Trophoblast cell (in vitro differentiated cells and primary cell): ENCODE measurements around the gene ZNF460.
A peak's percentile ranks its signal among the peaks of the same experiment; 100 is the strongest.

Experiments used
- DNase-seq, 2 donors: peaks; one replicate each; pipeline ENCODE4 v3.0.0-alpha.2; 2016
- H2AFZ ChIP-seq: 2 replicates; pipeline ENCODE4 v1.6.1; 2013; ENCODE audit warnings: low read length, moderate library complexity, mild to moderate bottlenecking; ENCODE audit not compliant: insufficient read depth, poor library complexity
- H2AK5ac ChIP-seq: 2 replicates; pipeline ENCODE4 v1.6.1; 2013; ENCODE audit warnings: mild to moderate bottlenecking, low read length
- H2BK120ac ChIP-seq: 2 replicates; pipeline ENCODE4 v1.6.1; 2013; ENCODE audit warnings: low read length, mild to moderate bottlenecking, moderate library complexity; ENCODE audit not compliant: insufficient read depth, poor library complexity
- H2BK12ac ChIP-seq: 2 replicates; pipeline ENCODE4 v1.6.1; 2013; ENCODE audit warnings: mild to moderate bottlenecking, low read length, moderate library complexity
- H2BK5ac ChIP-seq: 2 replicates; pipeline ENCODE4 v1.6.1; 2013; ENCODE audit warnings: low read length, low read depth, moderate library complexity, mild to moderate bottlenecking; ENCODE audit not compliant: poor library complexity
- H3K14ac ChIP-seq: 2 replicates; pipeline ENCODE4 v1.6.1; 2013; ENCODE audit warnings: mild to moderate bottlenecking, low read length
- H3K18ac ChIP-seq: 2 replicates; pipeline ENCODE4 v1.6.1; 2013; ENCODE audit warnings: mild to moderate bottlenecking, low read length
- H3K23ac ChIP-seq: 2 replicates; pipeline ENCODE4 v1.6.1; 2013; ENCODE audit warnings: low read length
- H3K27ac ChIP-seq: 2 replicates; pipeline ENCODE4 v1.5.1; 2013; ENCODE audit warnings: low read depth, mild to moderate bottlenecking, inconsistent platforms, low read length, moderate library complexity
- H3K27me3 ChIP-seq: 2 replicates; pipeline ENCODE4 v1.6.1; 2013; ENCODE audit warnings: inconsistent platforms, mild to moderate bottlenecking, low read length, moderate library complexity; ENCODE audit not compliant: insufficient read depth
- H3K36me3 ChIP-seq, 2 experiments: 1 replicate in 1 of 2; 2 replicates in 1 of 2; pipeline ENCODE4 v1.6.1; 2013; ENCODE audit warnings: low read length in 2 of 2, mild to moderate bottlenecking in 2 of 2, moderate library complexity in 1 of 2; ENCODE audit not compliant: insufficient read depth in 2 of 2, control insufficient read depth in 1 of 2
- H3K4ac ChIP-seq: 2 replicates; pipeline ENCODE4 v1.6.1; 2013; ENCODE audit warnings: low read depth, mild to moderate bottlenecking, low read length, moderate library complexity
- H3K4me1 ChIP-seq, 2 experiments: 1 replicate in 1 of 2; 2 replicates in 1 of 2; pipeline ENCODE4 v1.6.1; 2013; ENCODE audit warnings: low read length in 2 of 2, mild to moderate bottlenecking in 2 of 2, moderate library complexity in 1 of 2; ENCODE audit not compliant: insufficient read depth in 2 of 2, control insufficient read depth in 1 of 2
- H3K4me2 ChIP-seq: 2 replicates; pipeline ENCODE4 v1.6.1; 2013; ENCODE audit warnings: inconsistent platforms, mild to moderate bottlenecking, low read length, moderate library complexity
- H3K4me3 ChIP-seq: 2 replicates; pipeline ENCODE4 v1.5.1; 2013; ENCODE audit warnings: mild to moderate bottlenecking, low read depth, low read length, inconsistent platforms
- H3K79me1 ChIP-seq: one replicate; pipeline ENCODE4 v1.6.1; 2013; ENCODE audit warnings: low read length
- H3K79me2 ChIP-seq: 2 replicates; pipeline ENCODE4 v1.6.1; 2013; ENCODE audit warnings: low read length, mild to moderate bottlenecking; ENCODE audit not compliant: control insufficient read depth, insufficient read depth, poor library complexity
- H3K9ac ChIP-seq: 2 replicates; pipeline ENCODE4 v1.6.1; 2013; ENCODE audit warnings: mild to moderate bottlenecking, low read length
- H3K9me3 ChIP-seq: 2 replicates; pipeline ENCODE4 v1.6.1; 2013; ENCODE audit warnings: low read depth, mild to moderate bottlenecking, control low read depth, inconsistent platforms, low read length; ENCODE audit not compliant: insufficient read depth
- H4K12ac ChIP-seq: 2 replicates; pipeline ENCODE4 v1.6.1; 2013; ENCODE audit warnings: low read depth, mild to moderate bottlenecking, low read length, moderate library complexity
- H4K8ac ChIP-seq: 2 replicates; pipeline ENCODE4 v1.6.1; 2013; ENCODE audit warnings: low read depth, mild to moderate bottlenecking, low read length, moderate library complexity
- H4K91ac ChIP-seq: one replicate; pipeline ENCODE4 v1.6.1; 2013; ENCODE audit warnings: low read depth, mild to moderate bottlenecking, low read length, moderate library complexity
- WGBS: extraction: QIAGEN DNeasy Blood & Tissue Kit; methylation state at CpG from one replicate; pipeline ENCODE4 v1.1.7; 2013; ENCODE audit warnings: missing lambda C conversion rate; ENCODE audit not compliant: insufficient read length, insufficient coverage; ENCODE audit errors: extremely low coverage; 5-methylcytosine and 5-hydroxymethylcytosine counted together

Gene ZNF460

GRCh38 chr19:57302020-57302465, 21.8 kb downstream of the ZNF460 start:
- no CpG with 5 or more reads among the region's 1 CpG for WGBS
- no peak overlapping the region for H4K8ac ChIP-seq
- peaks cover 8% of the 10 kb centered on the region in 2 experiments for H3K36me3 ChIP-seq
- H3K27ac ChIP-seq = peak overlapping the region; percentile 24
- H2BK120ac ChIP-seq = no peak overlapping the region
- no peak overlapping the region for H3K4me3 ChIP-seq
- no peaks in the 10 kb centered on the region for H3K9me3 ChIP-seq
- peaks cover 14 to 18% of the 10 kb centered on the region in 2 experiments for H3K4me1 ChIP-seq
- no peak overlapping the region for H2BK12ac ChIP-seq
- H3K27me3 ChIP-seq = no peaks in the 10 kb centered on the region
- H4K12ac ChIP-seq = no peak overlapping the region
- no peak overlapping the region for H2AK5ac ChIP-seq
- no peak overlapping the region for H3K23ac ChIP-seq
- H2AFZ ChIP-seq = no peak overlapping the region
- no peak overlapping the region for H4K91ac ChIP-seq
- no peak overlapping the region for H3K18ac ChIP-seq
- no peak overlapping the region for H3K14ac ChIP-seq
- peak; percentile 76 to 79 for DNase-seq
- no peak overlapping the region for H3K4me2 ChIP-seq
- H2BK5ac ChIP-seq = no peak overlapping the region
- no peaks in the 10 kb centered on the region for H3K79me1 ChIP-seq
- no peak overlapping the region for H3K9ac ChIP-seq
- no peak overlapping the region for H3K4ac ChIP-seq
- no peaks in the 10 kb centered on the region for H3K79me2 ChIP-seq

DNA sequence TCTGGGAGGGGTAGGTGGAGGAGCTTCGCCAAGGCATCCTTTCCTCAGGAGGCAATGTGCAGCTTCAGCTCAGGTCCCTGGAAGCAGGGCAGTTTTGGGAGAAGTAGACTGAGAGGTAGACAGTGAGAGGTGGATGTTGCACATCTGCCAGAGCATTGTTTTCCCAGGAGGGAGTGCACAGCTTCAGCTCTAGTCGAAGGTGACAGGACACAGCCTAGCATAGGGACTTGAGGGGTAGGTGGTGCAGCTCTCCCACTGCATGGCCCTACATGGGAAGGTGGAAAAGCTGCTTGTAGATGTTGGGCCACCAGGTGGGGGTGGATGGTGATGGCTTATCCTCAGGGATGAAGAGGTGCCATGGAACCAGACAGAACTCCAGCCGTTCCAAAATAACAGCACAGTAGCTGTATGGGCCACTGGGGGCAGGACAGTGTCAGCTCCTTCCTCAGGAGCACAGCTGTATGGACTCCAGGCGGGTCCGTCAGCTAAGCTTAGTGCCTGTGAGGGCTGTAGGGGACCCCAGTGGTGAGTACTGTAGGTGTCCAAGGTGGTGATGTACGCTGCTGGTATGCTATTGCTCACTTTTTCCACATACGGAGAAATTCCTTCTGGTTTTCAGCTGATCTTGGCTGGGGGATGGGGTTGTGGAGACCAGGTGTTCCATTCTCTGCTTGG, 22.6 kb downstream of the ZNF460 start:
- no peak overlapping the region for H4K91ac ChIP-seq
- H2BK12ac ChIP-seq = no peak overlapping the region
- H2AFZ ChIP-seq = no peak overlapping the region

DNA sequence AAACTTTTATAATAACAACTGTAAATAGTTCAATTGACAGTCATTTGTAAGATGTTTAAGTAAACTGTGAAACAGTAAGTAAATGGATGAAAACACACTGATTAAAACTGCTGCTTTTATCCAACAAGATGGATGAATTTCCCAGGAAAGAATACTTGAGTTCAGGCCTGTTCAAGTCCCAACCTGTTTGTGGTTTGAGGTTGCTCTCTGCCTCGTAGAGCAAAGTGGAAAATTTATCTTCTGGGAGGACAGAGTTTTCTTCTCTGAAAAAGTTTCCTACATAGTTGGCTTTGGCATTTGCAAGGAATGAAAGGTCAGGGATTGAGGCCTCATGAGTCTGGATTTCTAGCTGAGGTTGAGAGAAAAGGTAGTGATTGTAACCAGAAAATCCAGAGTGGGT, 24.8 kb downstream of the ZNF460 start:
- Histone ChIP-seq H3K18ac (no peak overlapping the region), H3K4me3 (no peak overlapping the region), H3K79me2 (no peaks in the 10 kb centered on the region), H2AK5ac (no peak overlapping the region), H3K23ac (no peak overlapping the region), H3K9ac (no peak overlapping the region), H3K4me1 (peaks cover 14 to 18% of the 10 kb centered on the region in 2 experiments), H3K79me1 (no peaks in the 10 kb centered on the region), H3K14ac (no peak overlapping the region), H2BK120ac (no peak overlapping the region), H2AFZ (no peak overlapping the region), H2BK12ac (no peak overlapping the region), H4K91ac (no peak overlapping the region), H3K9me3 (no peaks in the 10 kb centered on the region), H3K36me3 (peaks cover 6 to 8% of the 10 kb centered on the region in 2 experiments), H3K4ac (no peak overlapping the region), H3K4me2 (no peak overlapping the region), H3K27ac (no peak overlapping the region), H4K12ac (no peak overlapping the region), H3K27me3 (no peaks in the 10 kb centered on the region), H2BK5ac (no peak overlapping the region), H4K8ac (no peak overlapping the region)
- WGBS = no CpG with 5 or more reads among the region's 1 CpG
- no peak for DNase-seq

More for the DNA sequence above, 22.6 kb downstream of the ZNF460 start:
- no peak overlapping the region for H4K8ac ChIP-seq
- no peak overlapping the region for H2BK5ac ChIP-seq
- peaks cover 6 to 8% of the 10 kb centered on the region in 2 experiments for H3K36me3 ChIP-seq
- no peaks in the 10 kb centered on the region for H3K79me2 ChIP-seq
- H3K79me1 ChIP-seq = no peaks in the 10 kb centered on the region
- H2AK5ac ChIP-seq = no peak overlapping the region
- WGBS = no CpG with 5 or more reads among the region's 7 CpGs
- peaks cover 14 to 18% of the 10 kb centered on the region in 2 experiments for H3K4me1 ChIP-seq
- no peak overlapping the region for H3K27ac ChIP-seq
- H4K12ac ChIP-seq = no peak overlapping the region
- no peak overlapping the region for H3K18ac ChIP-seq
- no peak overlapping the region for H3K4me3 ChIP-seq
- H3K4me2 ChIP-seq = no peak overlapping the region
- no peaks in the 10 kb centered on the region for H3K27me3 ChIP-seq
- no peak overlapping the region for H3K9ac ChIP-seq
- H3K14ac ChIP-seq = no peak overlapping the region
- no peaks in the 10 kb centered on the region for H3K9me3 ChIP-seq
- no peak overlapping the region for H2BK120ac ChIP-seq
- peak; percentile 75 to 78 for DNase-seq
- H3K4ac ChIP-seq = no peak overlapping the region
- no peak overlapping the region for H3K23ac ChIP-seq

DNA sequence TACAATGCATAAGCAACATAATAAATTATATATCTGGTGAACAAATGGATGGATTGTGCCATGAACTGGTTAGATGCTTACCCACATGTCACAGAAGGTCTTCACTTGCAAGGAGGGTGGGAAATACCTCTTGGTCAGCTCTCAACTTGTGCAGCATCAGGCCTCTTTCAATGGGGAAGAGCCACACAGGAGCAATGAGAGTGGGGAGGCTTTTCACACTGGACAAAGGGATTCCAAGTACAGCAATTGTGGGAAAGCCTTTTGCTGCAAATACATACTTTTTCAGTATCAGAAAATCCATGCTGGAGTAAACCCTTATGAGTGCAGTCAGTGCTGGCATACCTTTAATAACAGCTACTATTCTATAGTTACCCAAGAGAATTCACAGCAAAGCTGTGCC, 28.2 kb downstream of the ZNF460 start:
- no peaks in the 10 kb centered on the region for H3K27me3 ChIP-seq

More for the DNA sequence above, 28.2 kb downstream of the ZNF460 start:
- Histone ChIP-seq H4K12ac (no peak overlapping the region), H2AFZ (no peak overlapping the region), H2AK5ac (no peak overlapping the region), H3K18ac (no peak overlapping the region), H4K8ac (no peak overlapping the region), H3K4ac (no peak overlapping the region), H3K14ac (no peak overlapping the region), H2BK12ac (no peak overlapping the region), H3K9me3 (no peaks in the 10 kb centered on the region), H3K23ac (peak overlapping the region; percentile 7), H3K79me2 (no peaks in the 10 kb centered on the region), H2BK120ac (no peak overlapping the region), H2BK5ac (no peak overlapping the region), H3K4me3 (no peak overlapping the region), H3K27ac (no peak overlapping the region), H3K36me3 (peaks cover 0 to 2% of the 10 kb centered on the region in 2 experiments), H3K4me2 (no peak overlapping the region), H3K4me1 (no peaks in the 10 kb centered on the region), H3K9ac (no peak overlapping the region), H3K79me1 (no peaks in the 10 kb centered on the region), H4K91ac (no peak overlapping the region)
- no peak for DNase-seq
